NCI-H774 (cell line): Measurements from ENCODE around the gene GMPR2.
"Not testable (repeated sequence)": the region's sequence is repeated elsewhere in the genome, so short reads cannot be mapped to it uniquely, and the experiment has no call there.

Experiments used
- DNase-seq: peaks from one replicate; lab custom pipeline; 2025; lab: John Stamatoyannopoulos, UW

GMPR2 gene

DNA sequence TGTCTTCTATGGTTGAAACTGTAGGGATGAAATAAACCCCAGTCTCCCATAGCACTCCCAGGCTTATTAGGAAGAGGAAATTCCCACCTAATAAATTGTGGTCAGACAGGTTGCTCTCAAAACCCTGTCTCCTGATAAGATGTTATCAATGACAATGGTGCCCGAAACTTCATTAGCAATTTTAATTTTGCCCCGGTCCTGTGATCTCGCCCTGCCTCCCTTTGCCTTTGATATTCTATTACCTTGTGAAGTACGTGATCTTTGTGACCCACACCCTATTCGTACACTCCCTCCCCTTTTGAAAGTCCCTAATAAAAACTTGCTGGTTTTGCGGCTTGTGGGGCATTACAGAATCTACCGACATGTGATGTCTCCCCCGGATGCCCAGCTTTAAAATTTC lies 30.2 kb upstream of the GMPR2 start:
- DNase-seq: not testable (repeated sequence)

DNA sequence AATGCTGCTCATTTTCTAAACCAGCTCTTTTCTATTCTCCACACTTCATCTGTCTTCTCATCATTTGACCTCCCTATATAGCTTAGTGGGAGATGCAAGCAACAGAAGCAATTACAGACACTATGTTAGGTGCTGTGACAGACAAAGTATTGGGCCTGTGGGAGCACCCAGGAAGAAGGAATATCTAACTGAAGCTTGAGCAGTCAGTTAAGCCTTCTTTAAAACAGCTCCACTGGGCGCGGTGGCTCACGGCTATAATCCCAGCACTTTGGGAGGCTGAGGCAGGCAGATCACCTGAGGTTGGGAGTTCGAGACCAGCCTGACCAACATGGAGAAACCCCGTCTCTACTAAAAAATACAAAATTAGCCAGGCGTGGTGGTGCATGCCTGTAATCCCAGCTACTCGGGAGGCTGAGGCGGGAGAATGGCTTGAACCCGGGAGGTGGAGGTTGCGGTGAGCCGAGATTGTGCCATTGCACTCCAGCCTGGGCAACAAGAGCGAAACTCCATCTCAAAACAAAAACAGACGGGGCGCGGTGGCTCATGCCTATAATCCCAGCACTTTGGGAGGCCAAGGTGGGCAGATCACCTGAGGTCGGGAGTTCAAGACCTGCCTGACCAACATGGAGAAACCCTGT lies 29.4 kb upstream of the GMPR2 start:
- DNase-seq: not testable (repeated sequence)

DNA sequence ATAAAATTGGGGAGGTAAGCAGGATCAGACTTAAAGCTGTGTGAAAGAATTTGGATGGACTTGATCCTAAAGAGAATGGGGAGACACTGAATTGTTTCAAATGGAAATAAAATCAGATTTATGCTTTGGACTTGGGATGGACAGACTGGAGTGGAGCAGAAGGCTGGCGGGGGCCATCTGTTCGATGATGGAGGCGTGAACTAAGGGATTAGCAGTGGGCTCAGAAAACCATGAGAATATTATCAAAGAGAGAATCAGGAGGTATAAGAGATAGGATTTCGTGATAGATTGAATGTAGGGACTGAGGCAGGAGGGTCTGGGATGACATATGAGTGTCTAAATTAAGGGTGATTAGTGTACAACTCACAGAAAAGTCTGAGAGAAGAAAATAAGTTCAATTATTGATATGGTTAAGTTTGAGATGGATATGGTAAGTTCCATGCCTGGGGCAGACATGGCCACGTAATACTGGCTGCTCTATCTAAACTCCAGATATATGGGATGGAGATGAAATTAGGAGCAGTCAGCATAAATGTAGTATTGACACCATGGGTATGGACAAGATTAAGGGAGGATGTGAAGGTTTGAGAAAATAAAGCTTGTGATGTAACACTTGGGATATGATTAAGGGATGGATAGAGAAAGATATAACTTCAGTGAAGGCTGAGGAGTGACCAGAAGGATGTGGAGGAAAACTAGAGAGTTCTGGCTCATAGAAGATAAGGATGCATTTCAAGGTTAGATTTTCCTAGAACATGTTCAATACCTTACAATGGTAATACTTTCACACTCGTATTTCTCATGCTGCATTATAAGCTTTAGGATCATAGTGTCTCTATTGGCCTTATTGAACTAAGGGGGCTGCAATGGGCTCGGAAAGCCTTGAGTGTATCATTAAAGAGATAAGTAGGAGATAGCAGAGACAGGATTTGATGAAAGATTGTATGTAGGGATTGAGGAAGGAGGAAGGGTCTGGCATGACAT lies 28.3 kb upstream of the GMPR2 start:
- DNase-seq: no peak

DNA sequence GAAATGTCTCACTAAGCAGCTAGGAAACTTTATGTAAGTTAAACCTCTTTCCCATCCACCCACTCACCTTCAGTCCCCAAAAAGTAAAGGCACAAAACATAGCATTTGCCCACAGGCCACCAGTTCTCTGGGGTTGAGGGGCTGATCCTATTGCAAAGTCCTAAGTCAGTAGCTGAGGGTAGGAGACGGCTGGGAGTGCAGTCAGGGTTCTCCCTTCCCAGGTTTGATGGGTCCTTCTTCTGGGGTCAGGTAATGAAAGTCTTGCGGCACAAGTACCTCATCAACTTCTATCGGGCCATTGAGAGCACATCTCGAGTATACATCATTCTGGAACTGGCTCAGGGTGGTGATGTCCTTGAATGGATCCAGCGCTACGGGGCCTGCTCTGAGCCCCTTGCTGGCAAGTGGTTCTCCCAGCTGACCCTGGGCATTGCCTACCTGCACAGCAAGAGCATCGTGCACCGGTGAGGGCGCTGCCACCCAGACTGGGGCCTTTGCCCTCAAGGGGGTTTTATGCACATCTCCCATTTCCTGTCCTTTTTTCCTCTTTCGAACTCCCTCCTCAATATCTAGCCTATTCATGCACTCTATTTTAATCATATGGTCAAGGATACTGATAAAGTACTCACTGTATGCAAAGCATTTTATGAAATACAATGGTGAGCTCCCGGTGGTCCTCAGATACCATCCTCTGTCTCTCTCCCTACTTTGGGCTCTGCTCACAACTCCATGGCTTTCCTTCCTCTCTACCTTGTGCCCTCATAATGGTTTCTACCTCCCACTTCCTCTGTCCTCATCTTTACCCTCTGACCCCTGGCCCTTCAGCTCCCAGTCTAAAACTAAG lies 26.2 kb upstream of the GMPR2 start:
- DNase-seq: no peak

DNA sequence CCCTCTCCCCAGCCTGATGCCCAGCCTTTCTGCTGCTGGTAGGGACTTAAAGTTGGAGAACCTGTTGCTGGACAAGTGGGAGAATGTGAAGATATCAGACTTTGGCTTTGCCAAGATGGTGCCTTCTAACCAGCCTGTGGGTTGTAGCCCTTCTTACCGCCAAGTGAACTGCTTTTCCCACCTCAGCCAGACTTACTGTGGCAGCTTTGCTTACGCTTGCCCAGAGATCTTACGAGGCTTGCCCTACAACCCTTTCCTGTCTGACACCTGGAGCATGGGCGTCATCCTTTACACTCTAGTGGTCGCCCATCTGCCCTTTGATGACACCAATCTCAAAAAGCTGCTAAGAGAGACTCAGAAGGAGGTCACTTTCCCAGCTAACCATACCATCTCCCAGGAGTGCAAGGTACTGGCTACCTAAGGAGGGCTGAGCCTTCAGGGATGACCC lies 25.6 kb upstream of the GMPR2 start:
- no peak for DNase-seq

DNA sequence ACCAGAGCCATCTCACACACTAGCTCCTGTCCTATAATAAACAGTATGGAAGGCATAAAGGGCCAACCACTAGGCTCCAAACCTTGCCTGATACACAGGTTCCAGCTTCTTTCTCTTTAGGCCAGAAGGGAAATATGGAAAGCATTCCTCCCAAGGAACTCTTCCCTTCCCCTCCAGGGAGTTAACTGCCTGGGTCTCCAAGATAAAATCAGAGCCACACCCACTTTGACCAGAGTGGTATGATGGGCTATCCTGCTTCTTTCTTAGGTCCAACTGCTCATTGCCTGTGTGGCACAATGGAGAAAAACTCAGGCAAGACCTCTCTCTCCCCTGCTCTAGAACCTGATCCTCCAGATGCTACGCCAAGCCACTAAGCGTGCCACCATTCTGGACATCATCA lies 25.1 kb upstream of the GMPR2 start:
- DNase-seq: no peak

DNA sequence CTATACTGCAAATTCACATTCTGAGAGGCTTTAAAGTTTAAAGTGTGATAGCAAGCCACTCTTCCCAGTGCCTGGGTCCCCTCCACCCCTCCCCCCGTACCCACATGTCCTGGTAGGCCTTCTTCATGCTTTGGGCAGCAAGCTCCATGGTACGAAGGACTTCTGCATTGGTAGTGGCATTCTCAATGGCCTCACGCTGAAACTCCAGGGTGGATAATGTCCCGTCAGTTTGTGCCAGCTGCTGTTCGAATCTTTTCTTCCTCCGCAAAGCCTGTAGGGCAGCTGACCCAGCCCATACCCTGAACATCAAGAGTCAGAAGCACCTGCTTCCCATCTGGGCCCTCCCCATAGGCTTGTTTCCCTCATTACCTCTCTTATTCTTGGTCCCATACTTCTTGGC lies 21.4 kb upstream of the GMPR2 start:
- no peak for DNase-seq

DNA sequence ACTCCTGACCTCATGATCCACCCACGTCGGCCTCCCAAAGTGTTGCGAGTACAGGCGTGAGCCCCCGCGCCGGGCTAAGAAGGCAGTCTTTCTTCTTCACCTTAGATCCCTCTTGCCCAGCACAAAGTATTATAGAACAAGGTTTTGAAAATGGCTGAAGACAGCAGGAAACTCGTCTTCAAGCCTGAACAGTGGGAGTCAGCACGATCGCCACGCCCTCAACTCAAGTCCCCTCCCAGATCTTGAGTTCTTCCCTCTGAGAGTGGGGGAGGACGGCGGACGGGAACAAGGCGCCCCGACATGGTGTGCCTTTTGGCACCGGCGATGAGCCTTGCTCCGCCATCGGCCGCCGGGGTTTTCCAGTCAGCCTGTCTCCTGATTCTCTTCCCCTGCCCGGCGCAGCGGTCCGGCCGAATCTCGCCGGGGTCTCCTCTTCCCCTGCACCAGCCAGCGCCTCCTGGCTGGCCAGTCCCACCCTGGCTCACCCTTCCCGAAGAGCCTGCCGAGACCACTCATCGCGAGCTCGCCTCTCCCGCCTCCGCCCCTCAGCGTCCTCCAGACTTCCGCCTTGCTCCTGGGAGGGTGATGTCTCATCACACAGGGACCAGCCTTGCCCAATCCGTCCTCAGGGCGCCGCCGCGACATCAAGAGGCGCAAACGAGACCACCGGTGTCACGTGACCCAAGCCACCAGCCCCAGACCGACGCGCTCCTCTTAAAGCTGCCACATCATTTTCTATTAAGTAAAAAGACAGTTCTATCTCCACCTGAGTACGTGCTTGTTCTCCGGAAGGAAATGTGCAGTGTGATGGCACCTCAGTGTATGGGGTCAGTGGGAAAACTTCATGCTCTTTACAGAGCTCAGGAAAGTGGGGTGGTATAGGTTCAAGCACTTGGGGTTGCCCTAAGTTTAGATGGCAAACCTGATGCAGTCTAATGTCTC lies 19.5 kb upstream of the GMPR2 start, which contains the start of gene CHMP4A:
CHMP4A (minus strand) TSS at position 565 of the 942 bp plus-strand sequence; CDS start at position 516, 49 bp downstream.
- peak; percentile 92 for DNase-seq

DNA sequence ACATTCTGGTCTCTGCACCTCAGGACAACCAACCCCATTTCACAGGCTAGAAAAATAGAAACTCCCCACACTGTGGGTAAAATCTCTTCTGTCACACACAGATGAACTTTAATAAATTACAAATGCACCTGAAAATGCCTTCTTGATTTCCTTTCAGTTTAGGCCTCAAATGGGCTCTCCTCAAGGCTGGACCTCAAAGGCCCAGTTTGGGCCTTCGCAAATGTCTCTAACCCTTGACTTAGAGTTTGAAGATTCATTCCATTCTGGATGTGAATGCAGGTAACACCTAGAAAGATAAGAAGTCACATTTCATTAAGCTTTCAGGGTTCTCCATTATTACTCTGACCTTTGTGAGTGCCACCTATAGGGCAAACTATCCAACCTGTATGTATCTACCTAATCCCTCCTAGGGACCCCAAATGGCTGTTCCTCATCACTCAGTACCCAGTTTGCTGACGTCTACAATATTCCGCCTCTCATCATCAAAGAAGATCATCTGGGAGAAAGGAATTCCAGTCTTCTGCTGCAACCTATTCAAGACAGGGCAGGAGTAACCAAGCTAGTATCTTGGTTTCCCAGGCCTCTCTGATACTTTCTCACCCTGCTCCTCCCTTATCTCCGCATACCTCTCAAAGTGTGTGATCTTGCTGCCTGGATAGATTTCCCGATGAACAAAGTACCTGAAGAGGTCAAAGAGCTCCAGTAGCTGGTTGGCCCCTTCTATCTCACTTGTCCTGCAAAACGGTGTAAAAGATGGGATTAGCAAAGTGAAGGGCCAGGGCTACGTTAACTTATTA lies 18.7 kb upstream of the GMPR2 start:
- DNase-seq: no peak

DNA sequence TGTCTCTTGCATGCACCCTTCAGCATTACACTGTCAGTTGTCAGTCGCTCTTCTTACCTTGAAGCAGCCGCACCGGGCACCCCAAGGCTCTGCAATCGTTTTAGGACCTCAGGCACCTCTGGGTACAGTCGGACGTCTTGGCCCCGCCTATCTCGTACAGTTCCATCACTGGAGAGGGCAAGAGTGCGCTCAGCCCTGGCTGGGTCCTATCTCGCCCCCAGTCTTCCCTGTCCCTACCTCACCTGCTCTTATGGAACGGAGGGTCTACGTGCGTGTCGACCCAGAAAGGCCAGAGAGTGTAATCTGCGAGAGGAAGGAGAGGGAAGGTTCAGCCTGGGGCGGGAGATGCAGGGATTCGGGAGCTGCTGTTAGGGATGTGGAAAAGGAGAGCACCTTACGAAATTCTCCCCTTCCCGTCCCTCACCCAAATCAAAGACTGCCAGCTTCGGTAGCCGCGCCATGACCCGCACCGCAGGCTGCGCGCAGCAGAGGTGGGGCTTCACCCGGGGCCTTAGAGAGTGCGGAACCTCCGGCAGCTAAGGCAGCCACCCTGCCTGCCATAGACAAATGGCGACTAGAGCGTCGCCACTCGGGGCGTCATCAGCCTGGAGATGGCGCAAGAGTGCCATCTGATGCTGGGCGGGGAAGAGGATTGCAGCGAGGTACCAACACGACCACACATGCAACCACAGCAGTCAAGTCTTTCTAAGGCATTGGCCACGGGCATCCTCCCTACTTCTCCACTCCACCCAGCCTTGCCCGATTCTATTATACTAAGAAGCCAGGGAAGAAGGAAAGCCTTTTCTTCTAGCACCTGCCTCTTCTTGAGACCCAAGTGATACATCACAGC lies 17.0 kb upstream of the GMPR2 start, which contains the start of gene MDP1:
MDP1 (minus strand) TSS at position 572 of the 850 bp plus-strand sequence; CDS start at position 461, 111 bp downstream.
- peak; percentile 86 for DNase-seq

DNA sequence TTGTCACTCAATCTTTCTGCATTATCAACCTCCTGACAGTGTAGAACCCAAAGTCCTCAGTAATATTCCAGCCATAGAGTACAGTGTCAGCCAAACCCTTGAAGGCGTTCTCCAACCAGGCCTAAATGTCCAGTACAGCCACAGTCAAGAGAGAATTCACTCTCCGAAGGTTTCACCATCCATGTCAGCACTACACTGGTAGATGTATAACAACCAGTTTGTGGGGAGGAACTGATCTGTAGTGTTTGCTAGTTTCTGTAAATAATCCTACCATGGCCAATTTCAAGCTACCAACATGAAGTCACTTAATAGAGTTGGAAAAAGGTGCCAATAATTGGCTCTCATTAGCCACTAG lies 16.4 kb upstream of the GMPR2 start:
- DNase-seq: no peak

DNA sequence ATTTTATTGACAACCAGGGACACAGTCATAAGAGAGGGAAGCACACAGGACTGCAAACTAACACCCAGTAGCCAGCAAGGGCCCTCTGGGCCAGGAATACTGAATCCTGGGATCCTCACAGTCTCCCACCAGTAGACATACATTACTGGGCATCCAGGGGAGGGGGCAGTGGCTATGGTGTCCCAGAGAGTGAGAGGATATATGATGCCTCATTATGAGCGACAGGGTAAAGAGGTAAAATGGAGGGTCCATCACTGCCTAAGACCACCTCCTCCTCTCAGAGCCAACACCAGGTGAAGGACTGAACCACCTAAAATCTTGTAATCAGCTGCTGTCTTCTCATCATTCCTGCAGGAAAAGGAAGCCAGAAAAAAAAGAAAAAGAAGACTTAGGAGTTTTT lies 15.9 kb upstream of the GMPR2 start:
- DNase-seq: not testable (repeated sequence)

DNA sequence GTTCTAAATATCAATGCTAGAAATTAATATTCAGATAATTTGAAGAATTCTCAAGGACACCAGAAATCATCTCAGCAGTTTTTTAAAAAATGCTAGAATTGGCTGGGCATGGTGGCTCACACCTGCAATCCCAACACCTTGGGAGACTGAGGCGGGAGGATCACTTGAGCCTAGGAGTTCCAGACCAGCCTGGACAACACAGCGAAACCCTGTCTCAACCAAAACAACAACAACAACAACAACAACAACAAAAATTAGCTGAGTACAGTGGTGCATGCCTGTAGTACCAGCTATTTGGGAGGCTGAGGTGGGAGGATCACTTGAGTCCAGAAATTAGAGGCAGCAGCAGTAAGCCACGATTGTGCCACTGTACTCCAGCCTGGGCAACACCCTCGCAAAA lies 13.6 kb upstream of the GMPR2 start:
- DNase-seq: no peak

DNA sequence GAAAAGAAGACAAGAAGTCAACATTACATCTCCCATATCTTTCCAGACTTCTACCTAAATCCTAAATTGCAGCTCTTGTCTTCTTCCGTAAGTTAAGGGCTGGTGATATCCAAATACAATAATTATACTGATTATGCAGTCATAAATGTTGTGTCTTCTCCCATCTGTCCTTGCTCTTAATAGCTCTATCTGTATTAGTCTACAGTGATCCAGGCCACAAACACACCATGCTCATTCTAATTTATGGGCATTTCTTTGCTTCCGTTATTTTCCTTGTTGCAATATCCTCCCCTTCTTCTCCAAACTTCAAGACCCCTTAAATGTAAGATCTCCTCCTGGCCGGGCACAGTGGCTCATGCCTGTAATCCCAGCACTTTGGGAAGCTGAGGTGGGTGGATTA lies 13.2 kb upstream of the GMPR2 start:
- no peak for DNase-seq

DNA sequence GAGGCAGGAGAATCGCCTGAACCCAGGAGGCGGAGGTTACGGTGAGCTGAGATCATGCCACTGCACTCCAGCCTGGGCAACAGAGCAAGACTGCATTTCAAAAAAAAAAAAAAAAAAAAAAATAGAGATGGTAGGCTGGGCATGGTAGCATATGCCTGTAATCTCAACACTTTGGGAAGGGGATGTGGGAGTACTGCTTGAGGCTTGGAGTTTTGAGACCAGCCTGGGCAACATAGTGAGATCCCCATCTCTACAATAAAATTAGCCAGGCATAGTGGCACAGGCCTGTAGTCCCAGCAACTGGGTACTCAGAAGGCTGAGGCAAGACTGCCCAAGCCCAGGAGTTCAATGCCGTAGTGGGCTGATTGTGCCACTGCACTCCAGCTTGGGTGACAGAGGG lies 9.7 kb upstream of the GMPR2 start:
- not testable (repeated sequence) for DNase-seq

DNA sequence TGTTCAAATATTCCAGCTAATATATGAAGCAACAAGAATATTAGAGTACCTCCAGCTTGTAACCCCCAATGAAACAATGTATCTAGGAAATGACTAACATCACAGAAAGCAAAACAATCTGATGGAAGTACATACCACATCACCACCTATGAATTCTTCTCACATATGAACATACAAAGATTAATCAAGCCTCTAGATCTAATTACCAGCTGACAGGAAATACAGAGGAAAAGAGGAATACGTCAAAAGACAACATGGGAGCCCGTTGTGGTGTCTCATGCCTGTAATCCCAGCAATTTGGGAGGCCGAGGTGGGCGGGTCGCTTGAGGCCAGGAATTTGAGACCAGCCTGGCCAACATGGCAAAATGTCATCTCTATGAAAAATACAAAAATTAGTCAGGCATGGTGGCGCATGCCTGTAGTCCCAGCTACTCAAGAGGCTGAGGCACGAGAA lies 8.1 kb upstream of the GMPR2 start:
- DNase-seq: no peak

DNA sequence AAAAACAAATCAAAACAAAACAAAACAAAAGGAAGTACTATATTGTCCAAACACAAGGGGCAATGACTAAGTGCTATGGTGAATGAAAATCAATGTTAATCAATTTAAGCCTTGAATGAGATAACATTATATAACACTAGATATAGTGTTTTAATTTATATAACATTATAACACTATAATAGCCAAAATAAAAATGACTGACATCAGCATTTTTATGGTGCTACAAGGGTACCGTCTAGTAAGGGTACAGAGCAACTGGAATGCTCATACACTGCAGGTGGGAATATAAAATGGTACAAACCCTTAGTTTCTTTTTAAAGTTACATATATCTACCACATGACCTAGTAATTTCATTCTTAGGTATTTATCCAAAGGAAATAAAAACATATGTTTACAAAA lies 6.3 kb upstream of the GMPR2 start:
- DNase-seq: no peak

DNA sequence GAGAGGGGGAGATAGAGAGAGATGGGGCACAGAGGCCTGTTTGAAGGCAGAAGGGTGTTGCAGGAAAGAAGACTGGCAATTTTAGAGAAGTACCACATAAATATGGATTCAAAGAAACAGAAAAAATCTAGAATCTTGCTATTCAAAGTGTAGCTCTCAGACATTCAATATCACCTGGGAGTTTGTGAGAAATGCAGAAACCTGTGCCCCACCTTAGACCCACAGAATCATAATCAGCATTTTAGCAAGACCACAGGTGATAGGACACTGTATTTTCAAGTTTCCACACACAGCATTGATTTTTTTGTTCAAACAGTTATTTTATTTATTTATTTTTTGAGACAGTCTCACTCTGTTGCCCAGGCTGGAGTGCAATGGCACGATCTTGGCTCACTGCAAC lies 3.8 kb upstream of the GMPR2 start:
- no peak for DNase-seq
